HG02884 (cell line): Measurements from ENCODE around the gene OTOA.
"Not testable (repeated sequence)": the region's sequence is repeated elsewhere in the genome, so short reads cannot be mapped to it uniquely, and the experiment has no call there.

Source experiments
- ATAC-seq: cut with Tn5 transposase; IDR thresholded peaks from one replicate; pipeline ENCODE4 v1.9.1; 2021; ENCODE audit warnings: mild to moderate bottlenecking, moderate library complexity; ENCODE audit not compliant: unreplicated experiment

Gene OTOA

GRCh38 chr16:21714369-21714618, 50.5 kb downstream of the OTOA start:
- not testable (repeated sequence) for ATAC-seq

DNA sequence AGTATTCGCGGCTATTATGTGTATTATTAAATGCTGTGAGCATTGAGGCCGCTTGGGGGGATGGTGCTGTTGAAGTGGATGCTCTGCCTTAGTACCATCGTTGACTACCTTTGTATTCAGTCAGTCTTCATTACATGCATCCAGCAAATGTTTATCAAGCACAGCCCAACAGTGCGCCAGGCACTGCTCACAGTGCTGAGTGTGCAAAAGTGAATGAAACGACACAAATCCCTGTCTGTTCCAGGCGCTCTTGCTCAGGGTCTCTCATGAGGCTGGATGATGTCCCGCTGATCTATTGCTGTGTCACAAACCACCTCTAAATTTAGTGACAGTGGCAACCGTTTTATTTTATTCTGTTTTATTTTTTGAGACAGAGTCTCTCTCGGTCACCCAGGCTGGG, 53.8 kb downstream of the OTOA start:
- no peak for ATAC-seq

GRCh38 chr16:21719283-21719682, 55.5 kb downstream of the OTOA start:
- no peak for ATAC-seq

GRCh38 chr16:21720533-21720932, 56.8 kb downstream of the OTOA start:
- ATAC-seq: no peak

DNA sequence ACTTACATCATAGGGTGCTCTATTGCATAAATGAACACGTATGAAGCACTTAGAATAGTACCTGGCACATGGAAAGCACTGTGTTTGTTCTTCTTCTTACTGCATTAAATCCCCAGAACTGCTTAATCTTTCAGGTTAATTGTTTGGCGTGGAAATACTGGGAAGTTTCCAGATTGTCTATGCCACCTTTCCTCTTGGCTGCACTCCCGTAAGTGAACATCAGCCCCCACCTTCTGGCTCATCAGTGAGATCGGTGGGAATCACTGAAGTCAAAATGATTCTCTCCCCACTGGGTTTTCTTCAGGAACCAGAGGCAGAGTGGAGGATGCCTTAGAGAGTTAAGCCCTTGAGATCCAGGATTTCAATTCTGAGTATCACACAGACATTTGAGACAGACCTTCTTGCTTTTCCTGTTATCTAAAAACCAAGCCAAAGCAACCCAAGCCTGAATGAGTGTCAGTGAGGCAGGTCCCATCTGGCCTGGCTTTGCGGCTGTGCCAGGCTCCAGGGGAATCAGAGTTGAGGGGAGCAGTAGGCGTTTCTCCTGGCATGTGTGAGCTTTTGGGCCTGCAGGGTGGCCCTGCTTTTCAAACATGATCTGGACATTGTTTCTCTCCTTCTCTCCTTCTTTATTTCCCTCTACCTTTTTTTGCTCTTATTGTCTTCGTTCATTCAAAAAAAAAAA, 59.1 kb downstream of the OTOA start:
- ATAC-seq: no peak

- no peak for ATAC-seq
Observed at GRCh38 chr16:21723532-21723931, 59.8 kb downstream of the OTOA start.

DNA sequence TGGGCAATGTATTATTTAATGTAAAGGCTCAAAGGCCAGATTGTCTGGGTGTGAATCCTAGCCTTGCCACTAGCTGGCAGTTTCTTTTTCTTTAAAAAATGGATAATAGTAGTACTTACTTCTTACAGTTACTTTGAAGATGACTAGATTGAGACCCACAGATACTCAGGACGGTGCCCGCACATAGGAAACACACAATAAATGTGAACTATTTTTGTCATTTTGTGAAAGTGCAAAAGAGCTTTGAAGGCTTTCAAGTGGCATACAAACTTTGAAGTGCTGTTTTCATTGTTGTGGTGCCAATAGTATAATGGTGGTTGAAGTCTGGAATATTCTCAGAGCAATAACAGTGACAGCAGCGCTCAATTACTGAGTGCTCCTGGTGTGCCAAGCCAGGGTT, 63.6 kb downstream of the OTOA start:
- ATAC-seq: no peak

GRCh38 chr16:21731233-21731632, 67.5 kb downstream of the OTOA start:
- not testable (repeated sequence) for ATAC-seq

- ATAC-seq: not testable (repeated sequence)
Observed at GRCh38 chr16:21740637-21741036, 76.9 kb downstream of the OTOA start.

DNA sequence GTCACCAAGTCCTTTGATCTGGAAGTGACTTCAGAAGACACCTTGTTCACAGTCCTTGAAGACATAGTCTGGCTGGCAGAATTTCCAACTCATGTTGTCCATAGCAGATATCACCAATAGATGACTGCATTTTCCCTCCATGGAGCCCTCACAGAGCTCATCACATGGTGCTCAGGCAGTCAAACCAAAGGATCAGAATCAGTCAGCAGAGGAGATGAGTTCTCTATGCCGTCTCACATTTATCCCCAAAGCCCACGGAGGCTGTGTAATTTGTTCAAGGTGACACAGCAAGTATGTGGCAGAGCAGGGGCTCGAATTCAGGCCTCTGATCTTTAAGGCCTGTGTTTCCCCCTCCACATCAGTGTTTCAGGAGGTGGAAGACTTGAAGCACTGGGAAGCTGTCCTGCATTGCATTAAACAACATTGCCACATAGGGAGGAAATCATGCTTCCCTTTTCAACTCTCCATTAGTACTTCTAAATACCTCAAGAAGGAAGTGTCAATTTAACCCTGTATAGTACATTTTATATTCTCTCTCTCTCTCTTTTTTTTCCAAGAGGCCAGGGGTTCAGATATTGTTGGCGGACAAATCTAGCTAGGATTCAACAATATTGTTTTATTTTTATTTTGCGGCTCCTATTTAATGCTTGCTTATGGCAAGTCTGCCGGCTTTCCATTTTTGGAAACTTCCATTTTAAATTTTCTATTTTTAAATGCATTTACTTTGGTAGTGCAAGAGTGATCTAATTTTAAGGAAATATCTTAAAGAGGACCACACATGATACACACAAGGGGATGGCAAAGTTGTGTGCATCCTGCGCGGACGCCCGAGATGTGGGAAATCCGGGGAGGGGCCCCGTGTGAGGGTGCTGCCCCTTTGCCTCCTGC, 92.7 kb downstream of the OTOA start:
- ATAC-seq: not testable (repeated sequence)

DNA sequence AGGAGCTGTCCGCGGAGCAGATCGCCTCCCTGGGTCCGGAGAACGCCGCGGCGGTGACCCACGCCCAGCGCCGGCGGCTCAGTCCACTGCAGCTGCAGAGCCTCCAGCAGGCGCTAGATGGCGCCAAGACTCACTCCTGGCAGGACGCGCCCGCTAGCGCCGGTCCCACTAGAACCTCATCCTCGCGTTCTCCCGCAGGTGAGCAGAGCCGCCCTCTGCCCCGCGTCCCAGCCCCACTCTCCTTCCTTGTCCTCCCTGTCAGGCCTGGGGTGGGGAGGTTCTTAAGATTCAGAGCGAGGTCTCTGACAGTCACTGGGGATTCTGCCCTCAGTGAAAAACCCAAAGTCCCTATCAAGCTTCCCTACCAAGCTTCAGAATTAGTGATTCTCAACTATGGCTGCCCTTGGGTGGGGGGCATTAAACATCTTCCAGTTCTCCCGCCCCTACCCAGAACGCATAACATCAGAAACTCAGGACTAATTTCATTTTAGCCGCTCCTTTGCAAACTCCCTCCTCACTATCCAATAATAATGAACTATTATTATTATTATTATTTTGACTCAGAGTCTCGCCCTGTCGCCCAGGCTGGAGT, 93.4 kb downstream of the OTOA start:
- ATAC-seq: peak; percentile 70

DNA sequence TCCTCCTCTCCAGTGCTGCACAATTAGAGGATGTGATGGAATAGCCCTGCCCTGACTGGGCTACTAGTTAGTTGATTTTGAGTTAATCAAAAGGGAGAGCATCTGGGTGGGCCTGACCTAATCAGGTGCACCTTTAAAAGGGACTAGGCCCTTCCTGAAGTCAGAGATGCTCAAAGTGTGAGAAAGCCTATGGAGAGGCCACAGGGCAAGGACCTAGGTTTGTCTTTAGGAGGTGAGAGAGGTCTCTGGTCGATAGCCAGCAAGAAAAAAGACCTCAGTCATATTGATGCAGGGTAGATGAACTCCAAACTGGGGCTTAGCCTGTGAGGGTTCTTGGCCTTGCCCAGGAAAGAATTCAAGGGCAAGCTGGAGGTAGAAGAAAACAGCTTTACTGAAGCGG, 104.5 kb downstream of the OTOA start:
- not testable (repeated sequence) for ATAC-seq

DNA sequence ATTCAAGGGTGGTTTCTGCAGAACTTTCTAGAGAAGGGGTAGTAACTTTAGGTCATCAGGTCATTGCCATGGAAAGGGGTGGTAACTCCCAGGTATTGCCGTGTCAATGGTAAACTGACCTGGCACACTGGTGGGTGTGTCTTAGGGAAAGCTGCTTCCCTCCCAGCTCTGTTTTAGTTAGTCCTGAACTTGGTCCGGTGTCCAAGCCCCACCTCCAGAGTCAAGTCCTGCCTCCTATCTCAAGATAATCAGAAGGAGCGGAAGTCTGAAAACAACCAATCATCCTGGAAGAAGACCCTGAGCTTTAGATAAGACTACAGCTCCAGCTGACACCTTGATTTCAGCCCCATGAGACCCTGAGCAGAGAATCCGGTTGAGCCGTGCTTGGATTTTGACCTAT, 105.0 kb downstream of the OTOA start:
- not testable (repeated sequence) for ATAC-seq

DNA sequence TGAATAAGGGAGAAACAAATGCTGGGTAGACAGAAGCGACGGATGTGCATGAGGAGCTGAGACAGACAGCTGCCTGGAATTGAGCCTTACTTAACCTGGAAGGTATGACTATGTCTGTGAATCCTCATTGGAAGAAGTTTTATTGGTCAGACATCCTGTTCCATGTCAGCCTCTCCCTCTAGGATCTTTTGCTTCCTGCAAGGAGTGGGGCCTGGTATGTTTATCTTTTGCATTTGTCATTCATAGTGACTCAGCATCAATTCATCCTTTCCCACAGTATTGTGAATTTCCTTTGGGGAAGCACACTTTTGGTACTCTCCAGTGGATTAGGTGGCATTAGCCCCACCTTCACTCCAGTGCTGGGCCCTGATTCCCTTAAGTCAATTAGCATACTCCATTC, 105.5 kb downstream of the OTOA start:
- ATAC-seq: not testable (repeated sequence)

DNA sequence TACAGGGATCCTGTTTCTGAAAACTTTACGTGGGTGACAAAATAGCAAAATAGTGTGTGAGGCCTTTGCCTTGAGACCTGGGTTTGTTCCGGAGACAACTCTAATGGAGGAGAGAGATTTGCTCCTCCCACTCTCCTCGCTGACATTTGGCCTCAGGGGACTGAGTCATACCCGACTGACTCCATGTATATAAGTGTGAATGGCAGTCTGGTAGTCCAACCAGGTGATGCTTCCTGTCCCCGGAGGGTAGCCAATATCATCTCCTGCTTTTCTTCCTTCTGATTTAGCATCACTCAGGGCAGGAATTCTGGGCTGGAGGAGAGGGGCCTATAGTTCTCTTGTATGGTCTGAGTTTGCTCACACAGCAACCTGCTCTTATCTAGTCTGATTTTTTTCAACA, 106.8 kb downstream of the OTOA start:
- ATAC-seq: not testable (repeated sequence)

DNA sequence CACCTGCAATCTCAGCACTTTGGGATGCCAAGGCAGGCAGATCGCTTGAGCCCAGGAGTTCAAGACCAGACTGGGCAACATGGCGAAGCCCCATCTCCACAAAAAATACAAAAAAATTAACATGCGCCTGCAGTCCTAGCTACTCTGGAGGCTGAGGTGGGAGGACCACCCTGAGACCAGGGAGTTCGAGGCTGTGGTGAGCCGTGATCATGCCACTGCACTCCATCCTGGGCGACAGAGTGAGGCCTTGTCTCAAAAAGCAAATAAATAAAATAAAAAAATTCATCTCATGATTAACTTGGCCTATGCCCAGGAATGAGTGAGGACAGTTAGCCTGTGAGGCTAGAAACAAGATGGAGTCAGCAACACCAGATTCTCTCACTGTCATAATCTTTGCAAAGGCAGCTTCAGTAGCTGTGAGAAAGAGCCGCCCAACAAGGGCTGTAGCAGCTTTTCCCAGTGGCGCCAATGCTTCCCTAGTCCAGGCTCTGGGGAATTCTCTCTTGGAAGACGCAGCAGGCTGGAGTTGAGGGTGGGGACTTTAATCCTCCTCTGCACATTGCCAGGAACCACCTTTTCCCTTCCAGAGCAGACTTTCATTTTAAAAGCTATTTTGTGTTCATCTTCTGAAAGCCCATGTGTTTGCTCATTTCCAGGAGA, 108.9 kb downstream of the OTOA start:
- ATAC-seq: not testable (repeated sequence)

DNA sequence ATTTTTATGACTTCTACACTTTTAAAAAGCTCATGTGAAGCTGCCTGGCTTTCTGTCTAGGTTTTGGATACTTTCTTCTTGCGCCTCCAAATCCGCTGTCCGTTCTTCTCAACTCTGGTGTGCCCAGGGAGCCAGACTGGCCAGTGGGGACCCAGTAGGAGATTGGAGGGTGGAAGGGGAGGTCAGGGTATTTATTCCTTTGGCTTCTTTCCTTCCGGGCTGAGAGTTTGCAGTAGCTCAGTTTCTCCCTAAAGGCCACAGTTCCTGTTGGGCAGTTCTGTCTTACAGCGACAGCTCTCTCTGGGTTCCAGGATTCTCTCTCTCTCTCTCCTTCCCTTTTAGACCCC, 109.4 kb downstream of the OTOA start:
- not testable (repeated sequence) for ATAC-seq

GRCh38 chr16:21780525-21780924, 116.8 kb downstream of the OTOA start:
- ATAC-seq: not testable (repeated sequence)

DNA sequence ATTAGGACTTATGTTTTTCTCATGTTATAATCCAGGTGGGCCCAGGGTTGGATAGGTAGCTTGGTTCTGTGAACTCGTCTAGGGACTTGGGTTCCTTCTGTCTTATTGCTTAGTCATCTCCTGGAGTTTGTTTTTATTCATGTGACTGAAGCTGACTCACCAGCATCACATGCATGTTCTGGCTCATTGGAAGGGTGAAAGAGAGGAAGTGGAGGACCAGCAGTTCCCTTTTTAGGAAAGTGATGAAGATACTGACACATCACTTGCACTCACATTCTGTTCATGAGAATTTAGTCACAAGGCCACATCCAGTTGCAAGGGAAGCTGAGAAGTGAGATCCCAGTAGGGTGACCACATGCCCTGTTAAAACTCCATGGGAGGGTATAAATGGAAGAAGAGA, 126.7 kb downstream of the OTOA start:
- ATAC-seq: peak; percentile 50

DNA sequence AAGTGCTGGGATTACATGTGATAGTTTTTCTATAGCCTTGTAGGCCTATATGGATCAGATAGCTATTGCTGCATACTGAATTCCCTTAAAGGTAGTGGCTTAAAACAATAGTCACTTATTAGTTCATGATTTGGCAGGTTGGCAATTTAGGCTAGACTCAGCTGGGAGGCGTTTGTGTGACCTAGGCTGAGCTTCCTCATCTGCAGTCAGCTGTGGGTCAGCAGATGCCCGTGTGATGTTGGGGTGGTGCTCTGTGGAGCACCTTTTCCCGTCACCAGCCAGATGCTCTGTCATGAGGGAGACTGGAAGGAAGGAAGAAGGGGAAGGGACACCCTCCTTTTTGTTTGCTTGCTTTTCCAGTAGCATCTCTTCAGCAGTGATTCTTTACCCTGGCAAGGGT, 129.5 kb downstream of the OTOA start:
- not testable (repeated sequence) for ATAC-seq

DNA sequence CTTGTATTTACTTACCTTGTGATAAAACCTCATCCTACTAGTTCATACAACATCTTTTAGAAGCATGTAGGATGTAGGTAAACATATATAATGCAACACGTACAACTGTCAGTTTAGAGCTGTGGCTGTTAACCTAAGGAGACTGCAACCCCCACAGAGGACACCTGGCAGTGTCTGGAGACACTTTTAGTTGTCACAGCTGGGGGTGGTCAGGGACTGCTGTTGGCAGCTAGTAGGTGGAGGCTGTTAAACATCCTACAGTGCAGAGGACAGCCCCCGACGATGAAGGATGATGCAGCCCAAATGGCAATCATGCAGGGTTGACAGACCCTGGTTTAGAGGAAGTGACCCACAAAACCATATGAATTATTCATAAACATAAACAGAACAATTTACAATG, 134.8 kb downstream of the OTOA start:
- ATAC-seq: not testable (repeated sequence)
